GM19328 (cell line): ENCODE measurements around the gene SYNDIG1.

Source experiments
- ATAC-seq: cut with Tn5 transposase; IDR thresholded peaks from one replicate; pipeline ENCODE4 v1.9.1; 2021; ENCODE audit warnings: mild to moderate bottlenecking, moderate library complexity; ENCODE audit not compliant: unreplicated experiment

The SYNDIG1 gene

DNA sequence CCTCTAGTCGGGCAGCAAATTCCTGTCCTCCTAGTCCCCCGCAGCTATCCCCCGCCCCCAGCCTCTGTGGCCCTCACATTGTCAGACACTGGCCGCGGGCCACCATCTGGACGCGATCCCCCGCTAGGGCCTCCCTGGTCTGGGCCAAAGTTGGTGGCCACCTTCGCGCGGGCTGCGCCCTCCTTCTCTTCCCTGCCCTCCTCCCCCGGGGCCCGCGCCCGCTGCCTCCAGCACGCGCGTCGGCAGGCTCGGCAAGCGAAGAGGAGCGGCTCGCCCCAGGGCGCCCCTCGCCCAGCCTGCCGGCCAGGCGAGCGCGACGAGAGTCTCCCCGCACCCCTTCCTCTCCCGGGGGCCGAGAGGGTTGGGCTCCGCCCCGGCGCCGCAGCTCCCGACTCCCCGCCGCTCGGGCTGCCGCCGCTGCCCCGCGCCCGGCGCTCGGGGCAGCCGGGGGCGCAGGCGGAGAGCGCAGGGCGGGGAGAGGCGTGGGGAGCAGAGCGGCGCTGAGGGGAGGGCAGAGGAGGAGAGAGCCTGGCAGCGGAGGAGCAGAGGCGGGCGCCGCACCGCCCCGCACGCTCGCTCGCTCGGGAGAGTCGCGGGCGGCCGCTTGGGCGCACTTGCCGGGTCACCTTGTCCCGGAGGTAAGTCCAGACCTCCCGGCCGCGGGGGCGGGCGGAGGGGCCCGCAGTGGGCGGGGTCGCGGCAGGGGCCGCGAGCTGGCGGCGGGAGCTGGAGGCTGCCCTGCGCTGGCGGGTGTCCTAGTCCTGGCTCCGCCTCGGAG is at the start of gene SYNDIG1:
Gene SYNDIG1, plus strand, starts transcription at position 514 of the 778 bp plus-strand sequence. CDS start 73,469 bp downstream, outside the sequence.
- ATAC-seq: no peak

DNA sequence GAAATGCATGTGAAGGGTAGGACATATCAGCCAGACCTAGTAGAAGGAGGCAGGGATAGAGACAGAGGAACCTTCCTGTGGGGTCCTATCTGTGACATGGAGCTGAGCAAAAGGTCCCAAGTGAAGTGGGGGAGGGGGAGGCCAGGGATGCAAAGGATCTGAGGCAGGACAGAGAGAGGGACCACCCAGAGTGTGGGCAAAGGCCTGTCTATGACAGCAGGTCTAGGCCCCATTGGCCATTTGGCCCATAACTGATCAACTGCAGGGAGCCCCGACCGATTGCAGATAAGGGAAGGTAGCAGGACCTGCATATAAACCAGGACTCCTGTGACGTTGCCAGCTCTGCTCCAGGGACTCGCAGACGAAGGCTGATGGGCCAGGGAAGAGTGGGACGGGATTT is 49.6 kb upstream of the SYNDIG1 start:
- no peak for ATAC-seq

DNA sequence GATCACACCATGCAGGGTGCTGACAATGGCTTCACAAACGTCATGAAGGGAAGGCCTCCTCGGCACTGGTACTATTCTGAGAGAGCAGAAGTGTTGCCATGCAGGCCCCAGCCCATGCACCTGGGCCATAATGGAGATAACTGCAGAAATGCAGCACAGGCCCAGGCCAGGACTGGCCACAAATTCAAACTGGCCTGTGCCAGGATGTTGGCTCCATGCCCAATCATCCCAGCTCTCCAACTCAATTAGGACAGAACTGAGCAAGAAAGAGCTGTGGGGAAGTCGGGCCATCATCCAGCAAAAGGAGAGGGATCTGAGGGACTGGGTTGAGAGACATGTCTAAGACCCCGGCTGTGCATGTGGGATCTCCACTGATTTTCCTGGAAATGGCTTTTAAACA is 48.9 kb upstream of the SYNDIG1 start:
- no peak for ATAC-seq

DNA sequence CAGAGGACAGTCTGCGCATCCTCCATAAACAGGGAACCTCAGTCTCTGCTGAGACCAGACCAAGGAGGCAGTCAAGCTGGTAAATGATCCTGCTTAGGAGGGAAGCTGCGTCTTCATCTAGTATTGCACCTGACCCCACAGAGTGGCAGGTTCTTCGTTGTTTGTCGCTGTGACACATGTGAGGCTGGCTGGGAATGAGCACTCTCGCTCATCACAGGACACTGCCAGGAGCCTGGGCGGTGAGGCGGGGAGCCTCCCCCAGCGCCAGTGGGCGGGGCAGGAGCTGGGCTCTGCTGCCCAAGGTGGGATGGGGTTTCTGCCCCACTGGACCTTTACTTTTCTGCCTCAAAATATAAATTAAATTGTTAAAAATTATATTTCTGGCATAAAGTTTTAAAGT is 48.4 kb upstream of the SYNDIG1 start:
- ATAC-seq: no peak

DNA sequence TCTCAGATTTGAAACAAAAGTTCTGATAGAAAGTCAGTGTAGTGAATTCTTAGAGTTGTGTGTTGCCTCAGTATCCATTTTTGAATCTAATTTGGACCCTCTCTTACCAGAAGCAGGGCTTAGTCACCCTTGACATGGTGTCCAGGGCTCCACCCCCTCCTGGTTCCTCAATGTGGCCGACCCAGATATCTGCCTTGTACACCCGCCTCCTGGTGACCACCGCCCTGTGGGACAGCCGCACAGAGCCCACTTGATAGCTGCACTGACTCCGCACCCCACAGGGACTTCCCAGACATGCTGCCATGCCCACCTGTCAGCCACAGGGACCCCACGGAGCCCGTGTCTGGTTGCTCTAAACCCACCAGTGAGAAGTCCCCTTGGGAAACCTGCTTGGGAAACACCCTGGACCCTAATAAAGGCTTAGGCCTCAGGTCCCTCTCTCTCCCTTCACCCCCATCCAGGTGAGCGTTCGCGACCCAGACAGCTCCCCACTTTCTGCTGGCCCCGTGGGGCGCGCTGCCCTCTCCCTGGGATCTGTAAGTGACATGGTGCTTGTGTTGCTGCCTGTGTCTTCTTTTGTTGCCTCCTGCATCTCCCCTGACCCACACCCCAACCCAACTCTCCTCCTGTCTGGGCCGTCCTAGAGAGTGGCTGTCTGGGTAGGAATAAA is 47.2 kb upstream of the SYNDIG1 start:
- no peak for ATAC-seq

DNA sequence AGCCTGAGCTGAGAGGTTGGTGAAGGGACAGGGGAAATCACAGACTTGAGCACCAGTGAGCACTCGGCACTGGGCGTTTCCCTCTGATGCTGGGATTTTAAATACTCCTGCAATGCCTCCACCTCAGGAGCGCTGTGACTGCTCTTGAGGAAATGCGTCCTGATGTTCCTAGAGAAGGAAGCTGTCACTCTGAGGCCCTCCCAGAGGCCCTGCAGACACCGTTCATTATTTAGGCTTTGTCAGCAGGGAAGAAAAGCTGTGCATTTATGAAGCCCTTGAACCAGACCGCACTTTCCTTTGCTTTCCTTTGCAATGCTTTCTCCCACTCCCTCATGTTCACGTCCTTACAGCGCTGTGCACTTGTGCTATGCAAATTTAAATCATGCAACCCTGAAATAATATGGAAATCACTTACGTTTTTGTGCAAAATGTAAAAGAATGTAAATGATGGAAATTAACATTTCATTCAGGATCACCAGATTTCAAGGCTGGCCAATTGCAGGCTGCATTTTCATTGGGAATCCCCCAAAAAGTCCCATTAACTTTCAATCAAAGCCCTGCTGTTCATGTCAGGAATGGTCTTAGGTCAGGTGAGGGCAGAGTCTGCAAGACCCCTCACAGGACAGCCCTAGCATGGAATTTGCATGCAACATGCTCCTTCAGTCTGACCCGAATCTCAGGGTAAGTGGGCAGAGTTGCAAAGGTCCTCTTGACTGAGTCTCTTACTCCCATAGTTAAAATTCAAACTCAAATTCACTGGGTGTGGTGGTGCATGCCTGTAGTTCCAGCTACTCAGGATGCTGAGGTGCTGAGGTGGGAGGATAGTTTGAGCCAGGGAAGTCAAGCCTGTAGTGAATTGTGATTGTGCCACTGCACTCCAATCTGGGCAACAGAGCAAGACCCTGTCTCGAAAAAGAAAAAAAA is 45.8 kb upstream of the SYNDIG1 start:
- no peak for ATAC-seq

DNA sequence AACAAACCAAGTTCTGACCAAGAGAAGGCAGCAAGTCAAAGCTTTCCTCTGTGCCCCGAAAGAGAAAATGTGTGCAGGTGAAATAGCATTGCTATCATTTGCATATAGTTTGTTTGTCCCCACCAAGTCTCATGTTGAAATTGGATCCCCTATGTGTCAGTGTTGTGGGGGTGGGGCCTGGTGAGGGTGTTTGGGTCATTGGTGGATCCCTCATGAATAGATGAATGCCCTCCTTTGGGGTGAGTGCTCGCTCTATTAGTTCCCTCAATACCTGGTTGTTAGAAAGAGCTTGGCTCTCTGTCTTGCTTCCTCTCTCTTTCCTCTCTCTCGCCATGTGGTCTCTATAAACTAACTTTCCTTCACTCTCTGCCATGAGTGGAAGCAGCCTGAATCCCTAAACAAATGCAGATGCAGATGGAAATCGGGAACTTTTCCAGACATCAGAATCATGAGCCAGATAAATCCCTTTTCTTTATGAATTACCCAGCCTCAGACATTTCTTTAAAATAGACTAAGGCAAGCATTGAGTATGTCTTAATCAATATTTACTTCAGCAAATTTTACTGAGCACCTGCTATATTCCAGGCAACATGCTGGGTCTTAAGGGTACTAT is 43.8 kb upstream of the SYNDIG1 start:
- ATAC-seq: no peak

DNA sequence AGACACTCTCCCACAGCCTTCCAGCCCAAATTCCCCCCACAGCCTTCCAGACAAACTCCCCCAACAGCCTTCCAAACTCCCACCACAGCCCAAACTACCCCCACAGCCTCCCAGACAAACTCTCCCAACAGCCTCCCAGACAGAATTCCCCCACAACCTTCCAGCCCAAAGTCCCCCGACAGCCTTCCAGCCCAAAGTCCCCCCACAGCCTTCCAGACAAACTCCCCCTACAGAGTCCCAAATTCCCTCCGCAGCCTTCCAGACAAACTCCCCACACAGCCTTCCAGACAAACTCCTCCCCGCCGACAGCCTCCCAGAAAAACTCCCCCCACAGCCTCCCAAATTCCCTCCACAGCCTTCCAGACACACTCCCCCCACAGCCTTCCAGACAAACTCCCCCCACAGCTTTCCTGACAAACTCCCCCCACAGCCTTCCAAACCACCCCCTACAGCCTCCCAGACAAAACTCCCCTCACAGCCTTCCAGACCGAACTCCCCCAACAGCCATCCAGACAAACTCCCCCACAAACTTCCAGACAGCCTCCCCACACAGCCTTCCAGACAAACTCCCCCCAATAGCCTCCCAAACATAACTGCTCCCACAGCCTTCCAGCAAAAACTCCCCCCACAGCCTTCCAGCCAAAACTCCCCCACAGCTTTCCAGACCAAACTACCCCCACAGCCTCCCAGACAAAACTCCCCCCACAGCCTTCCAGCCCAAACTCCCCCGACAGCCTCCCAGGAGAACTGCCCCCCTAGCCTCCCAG is 38.0 kb upstream of the SYNDIG1 start:
- no peak for ATAC-seq

DNA sequence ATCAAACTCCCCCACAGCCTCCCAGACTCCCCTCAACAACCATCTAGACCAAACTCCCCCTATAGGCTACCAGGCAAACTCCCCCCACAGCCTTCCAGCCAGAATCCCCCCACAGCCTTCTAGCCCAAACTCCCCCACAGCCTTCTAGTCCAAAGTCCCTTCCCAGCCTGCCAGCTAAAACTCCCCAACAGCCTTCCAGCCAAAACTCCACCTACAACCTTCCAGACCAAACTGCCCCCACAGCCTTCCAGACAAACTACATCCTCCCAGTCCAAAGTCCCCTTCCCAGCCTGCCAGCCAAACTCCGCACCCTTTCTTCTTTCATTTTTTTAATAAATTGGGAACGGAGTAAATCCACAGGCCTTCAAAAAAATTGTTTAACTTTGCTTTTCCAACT is 37.4 kb upstream of the SYNDIG1 start:
- ATAC-seq: no peak

DNA sequence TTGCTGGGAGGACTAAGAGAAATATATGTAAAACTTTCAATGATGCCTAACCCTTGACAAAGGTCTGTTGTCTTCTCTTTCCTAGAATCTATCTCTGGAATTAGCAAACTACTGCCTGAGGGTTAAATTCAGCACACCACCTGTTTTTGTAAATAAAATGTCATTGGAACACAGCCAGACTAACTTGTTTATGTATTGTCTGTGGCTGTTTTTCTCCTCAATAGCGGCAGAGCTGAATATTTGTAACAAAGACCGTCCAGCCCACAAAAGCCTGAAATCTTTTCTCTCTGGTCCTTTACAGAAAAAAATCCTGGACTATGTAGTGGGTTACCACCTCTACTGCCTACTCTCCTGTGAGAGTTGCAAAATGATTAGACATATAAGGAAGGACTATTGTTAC is 33.3 kb upstream of the SYNDIG1 start:
- no peak for ATAC-seq

DNA sequence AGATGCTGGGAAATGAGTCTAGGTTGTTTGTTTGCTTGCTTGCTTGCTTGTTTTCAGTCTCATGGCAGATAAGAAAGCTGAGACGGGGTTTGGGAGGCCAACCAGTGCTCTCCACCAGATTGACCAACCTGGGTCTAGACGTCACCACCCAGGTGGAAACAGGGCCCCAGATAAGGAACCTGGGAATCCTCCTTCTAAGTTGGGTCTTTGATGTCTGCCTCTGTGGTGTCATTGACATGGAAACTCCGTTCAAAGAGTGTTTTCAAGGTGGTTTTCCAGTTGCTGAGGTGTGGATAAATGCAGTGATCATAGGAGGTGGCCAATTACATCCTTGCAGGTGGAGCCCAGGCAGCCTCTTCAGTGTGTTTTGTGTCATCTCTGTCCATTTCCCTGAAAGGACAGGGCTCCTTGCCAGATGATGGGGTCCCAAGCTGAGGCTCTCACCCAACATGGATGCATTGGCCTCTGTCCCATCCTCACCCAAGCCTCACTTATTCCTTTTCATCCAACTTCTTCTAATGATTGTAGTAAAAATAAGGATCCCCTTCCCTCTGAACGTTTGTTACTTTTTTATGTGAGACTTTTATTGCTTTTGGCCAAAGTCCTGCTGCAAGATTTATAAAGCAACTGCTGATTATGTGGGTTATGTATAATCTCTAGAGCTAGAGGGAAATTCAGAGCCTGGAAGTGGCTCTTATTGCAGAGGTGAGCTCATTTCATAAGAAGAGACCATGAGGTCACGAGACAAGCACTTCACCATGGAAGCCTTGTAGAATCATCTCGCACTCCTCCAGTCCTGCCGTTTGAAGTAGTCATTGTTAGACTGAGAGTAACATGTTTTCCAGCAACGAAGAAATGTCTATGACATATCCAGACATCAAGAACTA is 32.0 kb upstream of the SYNDIG1 start:
- no peak for ATAC-seq

DNA sequence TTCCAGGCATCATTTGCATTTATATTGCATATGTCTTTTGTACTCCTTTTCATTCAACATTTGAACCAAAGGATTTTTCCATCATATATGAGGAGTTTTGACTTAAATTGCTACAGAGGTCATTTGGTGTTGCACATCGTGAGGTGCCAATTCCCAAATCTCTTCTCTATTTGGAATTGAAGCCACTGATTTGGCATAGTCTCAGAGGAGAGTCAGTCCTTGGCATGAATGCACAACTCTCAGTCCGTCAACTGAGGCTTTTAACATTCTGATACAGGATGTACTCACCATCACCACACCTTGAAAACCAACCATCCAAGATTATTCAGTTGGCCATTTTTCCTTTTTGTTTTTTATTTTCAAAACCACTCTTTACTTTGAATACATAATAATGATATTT is 31.1 kb upstream of the SYNDIG1 start:
- ATAC-seq: no peak

DNA sequence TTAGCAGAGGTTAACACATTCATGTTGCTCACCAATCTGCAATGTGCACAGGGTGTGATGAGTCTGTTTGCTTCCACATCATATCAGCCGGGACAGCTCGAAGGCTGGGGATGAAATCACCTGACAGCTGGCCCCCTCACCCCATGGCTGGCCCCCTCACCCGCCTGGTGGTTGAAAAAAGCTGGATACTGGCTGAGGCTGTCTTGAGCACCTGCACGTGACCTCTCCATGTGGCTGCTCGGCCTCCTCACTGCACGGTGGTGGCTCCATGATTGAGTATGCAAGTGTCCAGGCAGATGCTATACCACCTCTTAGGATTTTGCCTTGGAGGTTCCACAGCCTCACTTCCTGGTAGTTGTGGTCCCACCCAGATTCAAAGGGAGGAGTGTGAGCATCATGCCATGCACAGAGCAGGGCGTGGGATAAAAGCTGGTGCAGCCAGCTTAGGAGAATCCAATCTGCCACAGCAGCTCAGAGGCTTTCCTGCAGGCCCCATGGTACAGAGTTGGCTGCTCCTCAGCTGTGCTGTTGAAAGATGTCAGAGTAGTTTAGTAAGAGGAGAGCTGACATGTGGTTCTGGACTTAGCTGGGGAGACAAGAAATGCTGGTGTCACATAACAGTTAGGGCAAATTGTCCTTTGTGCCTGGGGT is 29.6 kb upstream of the SYNDIG1 start:
- ATAC-seq: no peak

DNA sequence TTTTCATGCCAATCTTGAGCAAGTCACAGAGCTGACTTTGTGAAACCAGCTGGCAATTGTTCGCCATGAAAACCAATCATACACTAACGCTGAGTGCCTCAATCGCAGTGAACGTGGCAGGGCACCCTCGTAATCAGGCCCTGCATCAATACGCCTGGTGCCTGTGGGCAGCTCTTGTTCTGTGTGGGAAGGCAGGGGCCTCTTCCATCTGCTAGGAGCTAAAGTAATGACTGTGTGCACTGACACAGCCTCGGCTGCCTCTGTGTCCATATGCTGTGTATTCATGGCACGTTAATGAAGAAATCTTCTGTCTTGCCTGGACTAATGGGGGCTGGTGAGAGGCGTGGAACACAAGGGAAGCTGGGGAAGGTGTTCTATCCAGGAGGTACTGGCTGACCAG is 27.8 kb upstream of the SYNDIG1 start:
- ATAC-seq: no peak

DNA sequence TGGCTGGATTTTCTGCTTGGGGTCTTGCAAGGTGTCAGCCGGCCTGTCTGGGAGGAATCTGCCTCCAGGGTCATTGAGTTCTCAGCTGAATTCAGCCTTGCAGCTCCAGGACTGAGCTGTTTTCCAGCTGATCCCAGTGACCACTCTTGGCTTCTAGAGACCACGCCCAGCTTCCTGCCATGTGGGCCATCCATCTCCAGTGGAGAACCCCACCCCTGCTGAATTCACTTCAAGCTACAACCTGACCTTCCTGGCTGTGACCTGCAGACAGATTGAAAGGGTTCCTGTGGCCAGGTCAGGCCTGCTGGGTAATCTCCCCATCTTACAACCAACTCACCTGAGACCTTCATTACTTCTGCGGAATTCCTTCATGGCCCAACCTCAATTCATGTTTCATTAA is 26.5 kb upstream of the SYNDIG1 start:
- no peak for ATAC-seq

DNA sequence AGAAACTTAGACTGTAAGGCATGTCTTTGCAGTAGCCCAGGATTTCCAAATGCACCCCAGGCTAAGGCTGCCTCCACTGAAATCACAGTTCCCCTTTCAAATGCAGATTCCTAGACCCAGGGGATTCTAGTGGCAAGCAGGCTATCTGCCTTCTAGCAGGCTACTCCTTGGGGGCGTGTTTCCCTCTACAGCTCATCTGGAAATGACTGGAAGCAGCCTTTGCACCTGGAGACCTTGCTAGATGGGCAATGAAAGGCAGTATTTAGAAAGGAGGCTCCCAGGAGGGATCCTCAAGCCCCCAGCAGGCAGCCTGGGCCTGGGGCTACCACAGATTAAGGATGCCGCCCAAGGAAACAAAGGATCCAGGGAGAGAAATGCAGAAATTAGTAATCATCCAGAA is 26.0 kb upstream of the SYNDIG1 start:
- ATAC-seq: no peak

DNA sequence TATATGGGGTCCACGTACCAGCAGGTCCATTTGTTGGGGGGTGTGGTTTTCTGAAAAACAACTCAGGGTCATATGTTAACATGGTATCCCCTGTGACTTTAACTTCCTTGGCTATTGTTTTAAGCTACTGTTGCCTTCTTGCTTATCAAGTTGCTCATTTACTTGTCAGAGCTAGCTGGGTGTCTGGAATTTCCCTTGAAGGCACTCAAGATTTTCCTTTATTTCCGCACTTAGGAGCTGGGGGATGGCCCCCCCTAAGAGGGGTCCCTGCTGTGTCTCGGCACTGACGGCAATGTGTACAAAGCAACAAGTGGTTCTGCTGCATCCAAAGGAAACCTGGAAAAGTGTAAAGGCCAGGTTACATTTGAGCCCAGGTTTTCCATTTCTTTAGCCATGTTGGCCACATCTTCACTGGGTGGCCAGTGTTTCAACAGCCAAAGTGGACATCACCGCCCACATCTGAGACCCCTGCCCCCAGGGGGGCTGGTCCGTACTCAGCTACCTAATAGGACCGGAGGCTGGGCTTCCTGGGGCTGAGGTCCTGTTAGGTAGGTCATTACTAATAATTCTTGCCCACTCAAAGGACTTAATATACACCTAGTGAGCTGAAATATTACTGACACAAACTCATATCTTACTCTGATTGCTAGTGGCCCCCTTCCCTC is 24.8 kb upstream of the SYNDIG1 start:
- ATAC-seq: no peak

DNA sequence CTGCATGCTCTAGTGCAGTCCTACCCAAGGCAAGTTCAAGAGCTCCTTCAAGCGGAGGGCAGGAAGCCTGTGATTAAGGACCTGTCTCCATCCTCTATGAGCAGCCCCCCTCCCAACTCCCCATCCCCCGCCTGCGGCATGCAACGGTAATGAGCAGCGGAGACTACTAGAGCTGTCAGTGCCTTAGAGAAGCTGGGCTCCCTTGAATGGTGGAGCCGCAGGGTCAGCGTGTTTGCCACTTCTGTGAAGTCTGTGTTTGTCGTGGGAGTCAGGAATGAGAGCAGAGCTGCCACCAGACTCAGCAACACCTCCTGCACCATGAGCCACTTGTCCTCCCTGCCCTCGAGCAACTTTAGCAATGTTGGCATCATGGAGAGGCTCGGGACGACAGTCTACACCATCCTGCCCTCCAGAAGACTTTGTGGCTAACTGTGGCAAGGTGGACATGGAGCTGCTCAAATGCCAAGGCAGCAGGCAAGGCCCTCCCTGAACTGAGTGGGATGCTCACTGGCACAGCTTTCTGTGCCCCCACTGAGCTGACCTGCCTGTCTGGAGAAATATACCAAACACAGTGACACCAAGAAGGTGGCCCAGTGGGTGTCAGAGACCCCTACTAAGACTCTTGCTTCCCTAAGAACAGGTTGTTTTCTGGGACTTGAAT is 23.8 kb upstream of the SYNDIG1 start:
- no peak for ATAC-seq
